ENCODE results near the gene ACBD3.

- no peak for TF ChIP-seq CTCF (conservative IDR thresholded peaks at IDR 0.05 in 1 of 2, IDR thresholded peaks at IDR 0.05 in 1 of 2; ENCODE audit: extremely low read depth in 1 of 2, insufficient read depth in 1 of 2, low read depth in 1 of 2, low read length in 2 of 2)
- TF ChIP-seq EZH2 (IDR thresholded peaks at IDR 0.05; ENCODE audit: borderline replicate concordance, low read length), result no peak
Observed at GRCh38 chr1:226199971-226200370, 13.4 kb upstream of the ACBD3 start.
